ENCODE results near the gene CTNNBL1. TPM values are rescaled to one million over a fixed set of nuclear protein-coding genes. Genes with fewer than 3 reads are reported as not detected.

CTNNBL1 gene
- total and polyA plus RNA-seq, 2 donors (not counting 3 experiments of a cell fraction or from before 2014, with no cell fraction given) = 20.8 to 60.2 TPM

DNA sequence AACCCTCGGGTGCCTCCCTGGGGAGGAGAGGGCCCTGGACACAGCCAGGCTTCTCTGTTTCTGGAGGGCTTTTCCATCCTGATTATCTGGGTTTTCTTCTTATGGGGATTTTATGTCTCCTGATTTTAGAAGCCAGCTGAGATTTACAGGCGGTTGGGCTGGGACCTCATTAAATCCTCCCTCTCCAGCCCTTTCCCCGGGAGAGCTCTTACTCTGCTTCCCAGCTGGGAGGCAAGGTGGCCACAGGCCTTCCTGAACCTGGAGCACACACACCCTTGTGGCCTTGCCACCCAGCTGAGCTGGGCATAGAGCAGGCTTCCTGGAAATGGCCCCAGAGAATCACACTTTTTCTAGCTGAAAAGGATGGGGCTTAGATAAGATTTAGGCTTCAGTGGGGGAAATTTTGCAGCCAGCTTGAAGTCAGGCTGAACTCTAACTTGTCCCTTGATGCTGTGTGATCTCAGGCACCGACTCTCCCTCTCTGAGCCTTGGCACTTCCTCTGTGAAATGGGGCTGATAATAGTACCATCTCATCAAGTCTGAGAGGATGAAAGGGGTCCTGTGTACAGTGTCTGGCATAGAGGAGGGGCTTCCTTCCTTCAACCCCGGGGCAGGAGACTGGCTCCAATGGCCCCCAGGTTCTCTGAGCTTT, 225.7 kb downstream of the CTNNBL1 start:
- H3K27me3 ChIP-seq (ENCODE audit: control insufficient read depth in 2 of 2, insufficient read depth in 2 of 2, low read length in 2 of 2) = peaks cover 32 to 50% of the 10 kb centered on the region in 2 experiments
- ChIA-PET CTCF (interaction anchor here (1.0 to 2.0 kb wide), 4 partner anchors 12 to 355 kb away, joined by 3 to 6 read pairs (median 4); no protein-coding TSS in a partner anchor), POLR2A (no interaction called here)
- no peaks in the 10 kb centered on the region for H3K79me2 ChIP-seq (ENCODE audit: control insufficient read depth, insufficient read depth, low read length)
- TF ChIP-seq FOS (IDR thresholded peaks at IDR 0.05; ENCODE audit: borderline replicate concordance, insufficient read depth, low read length) = no peak
- TF ChIP-seq, protein P1, sequence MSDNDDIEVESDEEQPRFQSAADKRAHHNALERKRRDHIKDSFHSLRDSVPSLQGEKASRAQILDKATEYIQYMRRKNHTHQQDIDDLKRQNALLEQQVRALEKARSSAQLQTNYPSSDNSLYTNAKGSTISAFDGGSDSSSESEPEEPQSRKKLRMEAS (IDR thresholded peaks at IDR 0.05; ENCODE audit: insufficient read depth, insufficient read length) = no peak
- no peak for TF ChIP-seq EZH2 (IDR thresholded peaks at IDR 0.05; ENCODE audit: borderline replicate concordance, low read depth, low read length, severe bottlenecking)
- TF ChIP-seq POLR2AphosphoS5 (IDR thresholded peaks at IDR 0.05; ENCODE audit: insufficient read depth, low read depth, low read length) = no peak
- no peak for TF ChIP-seq POLR2A (IDR thresholded peaks at IDR 0.05; ENCODE audit: low read depth, low read length)
- TF ChIP-seq MYC (IDR thresholded peaks at IDR 0.05; ENCODE audit: low read depth, low read length) = no peak
- TF ChIP-seq GATA2 (IDR thresholded peaks at IDR 0.05; ENCODE audit: insufficient read depth, insufficient read length, low read depth, low read length) = no peak
- TF ChIP-seq CTCF (IDR thresholded peaks at IDR 0.05; ENCODE audit: extremely low read depth in 1 of 2, insufficient read depth in 1 of 2, low read depth in 1 of 2, low read length in 2 of 2) = no peak
- no peak for TF ChIP-seq JUN (IDR thresholded peaks at IDR 0.05; ENCODE audit: borderline replicate concordance, insufficient read depth, insufficient read length, low read depth)
- dilution Hi-C loops (cut with MboI; ENCODE audit: extremely low pct_ligation_motif_present, low sequenced_read_pairs) = no loop called here
- H2AFZ ChIP-seq (ENCODE audit: low read depth, low read length) = no peak overlapping the region
- H3K27ac ChIP-seq (ENCODE audit: insufficient read depth, low read depth, low read length) = no peak overlapping the region
- H3K9me3 ChIP-seq (replicated peaks; ENCODE audit: control insufficient read depth, insufficient read depth, low read length) = no peaks in the 10 kb centered on the region
- H3K36me3 ChIP-seq (ENCODE audit: control insufficient read depth in 2 of 2, extremely low read depth in 1 of 2, insufficient read depth in 2 of 2, low read length in 2 of 2) = no peaks in the 10 kb centered on the region
- H4K20me1 ChIP-seq (replicated peaks; ENCODE audit: control insufficient read depth, extremely low read depth, insufficient read depth, low read length) = no peaks in the 10 kb centered on the region
- no peak overlapping the region for H3K4me3 ChIP-seq (replicated peaks in 1 of 3; ENCODE audit: insufficient read depth in 1 of 3, low read depth in 1 of 3, low read length in 3 of 3)
- H3K4me2 ChIP-seq (ENCODE audit: insufficient read depth, low read length) = no peak overlapping the region
- H3K4me1 ChIP-seq (ENCODE audit: control insufficient read depth, extremely low read depth, insufficient read depth, low read length) = no peaks in the 10 kb centered on the region
- no peak overlapping the region for H3K9ac ChIP-seq (replicated peaks; ENCODE audit: extremely low read depth, insufficient read depth, low read length)
- FAIRE-seq = no peak
- no TSS peak for BruUV-seq (replicated peaks)
- no peak for DNase-seq (ENCODE audit: low read depth, low spot score)
- intact Hi-C loops (cut with micrococcal nuclease) = no loop called here
- no peaks in the 10 kb centered on the region for H3K9me1 ChIP-seq (replicated peaks; ENCODE audit: control insufficient read depth, extremely low read depth, insufficient read depth, low read length)
